CD4-positive, alpha-beta T cell treated with Interleukin-15 for 4 hours (primary cell): ENCODE measurements around the gene DUOXA1.
"Not testable (repeated sequence)": the region's sequence is repeated elsewhere in the genome, so short reads cannot be mapped to it uniquely, and the experiment has no call there.

Experiments used
- DNase-seq: peaks from one replicate; pipeline ENCODE4 v3.0.0-alpha.2; 2020; ENCODE audit warnings: low spot score

Gene DUOXA1

GRCh38 chr15:45150997-45151396, 21.3 kb upstream of the DUOXA1 start:
- DNase-seq, result no peak

- no peak for DNase-seq
Observed at GRCh38 chr15:45150481-45150880, 20.8 kb upstream of the DUOXA1 start.

DNA sequence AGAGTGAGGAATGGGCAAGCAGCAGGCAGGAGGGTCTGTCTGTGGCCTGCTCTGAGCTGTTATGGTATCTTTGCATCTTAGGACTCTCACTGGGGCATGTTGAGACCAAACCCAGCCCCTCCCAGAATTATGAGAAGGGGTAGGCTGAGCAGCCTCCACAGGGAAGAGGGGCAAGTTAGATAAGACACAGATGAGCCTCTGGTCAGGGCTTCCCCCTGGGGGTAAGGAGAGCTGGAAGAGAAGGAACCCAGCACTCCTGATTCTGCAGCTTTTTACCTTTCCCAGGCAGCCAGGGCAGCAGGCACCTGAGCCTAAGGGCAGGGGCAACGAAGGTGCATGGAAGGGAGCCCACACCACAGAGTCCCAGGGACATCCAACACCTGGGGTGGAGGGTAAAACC, 19.4 kb upstream of the DUOXA1 start:
- DNase-seq, result no peak

DNA sequence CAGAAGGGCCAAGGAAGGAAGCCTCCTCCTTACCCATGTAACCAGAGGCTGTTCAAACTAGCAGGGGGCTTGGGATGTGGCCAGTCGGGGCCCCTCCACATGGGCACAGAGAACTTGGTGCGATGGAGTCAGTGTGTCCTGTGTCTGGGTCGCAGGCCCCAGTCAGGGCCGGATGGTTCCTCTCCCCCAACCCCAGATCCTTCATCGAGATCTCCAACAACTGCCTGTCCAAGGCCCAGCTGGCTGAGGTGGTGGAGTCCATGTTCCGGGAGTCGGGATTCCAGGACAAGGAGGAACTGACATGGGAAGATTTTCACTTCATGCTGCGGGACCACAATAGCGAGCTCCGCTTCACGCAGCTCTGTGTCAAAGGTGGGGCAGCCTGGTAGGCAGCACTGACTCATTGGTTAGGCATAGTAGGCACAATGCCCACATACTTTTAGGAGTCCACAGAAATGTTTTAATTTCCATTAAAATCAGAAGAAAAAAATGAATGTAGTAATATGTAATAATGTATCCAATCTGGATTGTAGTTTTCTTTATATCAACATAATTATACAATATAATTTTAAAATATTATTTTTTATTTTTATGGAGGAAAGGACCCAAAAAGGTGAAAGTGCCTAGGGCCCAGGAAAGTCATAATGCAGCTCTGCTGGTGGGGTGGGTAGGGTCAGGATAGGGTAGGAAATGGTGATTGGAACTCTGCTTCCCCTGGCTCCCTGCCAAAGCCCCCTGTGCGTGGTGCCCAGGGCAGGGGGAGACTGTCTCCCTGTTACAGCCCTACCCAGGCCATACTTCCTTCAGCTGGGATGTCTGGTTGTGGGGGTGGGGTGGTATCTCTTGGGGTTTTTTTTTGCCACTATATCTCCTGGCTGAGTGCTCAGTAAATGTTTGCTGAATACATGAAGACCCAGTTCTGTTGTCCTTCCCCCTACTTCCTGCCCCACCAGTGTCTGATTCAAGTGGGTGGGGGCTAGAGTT, 18.7 kb upstream of the DUOXA1 start:
- no peak for DNase-seq

GRCh38 chr15:45147606-45148005, 17.9 kb upstream of the DUOXA1 start:
- no peak for DNase-seq

GRCh38 chr15:45146405-45146804, 16.7 kb upstream of the DUOXA1 start:
- DNase-seq, result no peak

DNA sequence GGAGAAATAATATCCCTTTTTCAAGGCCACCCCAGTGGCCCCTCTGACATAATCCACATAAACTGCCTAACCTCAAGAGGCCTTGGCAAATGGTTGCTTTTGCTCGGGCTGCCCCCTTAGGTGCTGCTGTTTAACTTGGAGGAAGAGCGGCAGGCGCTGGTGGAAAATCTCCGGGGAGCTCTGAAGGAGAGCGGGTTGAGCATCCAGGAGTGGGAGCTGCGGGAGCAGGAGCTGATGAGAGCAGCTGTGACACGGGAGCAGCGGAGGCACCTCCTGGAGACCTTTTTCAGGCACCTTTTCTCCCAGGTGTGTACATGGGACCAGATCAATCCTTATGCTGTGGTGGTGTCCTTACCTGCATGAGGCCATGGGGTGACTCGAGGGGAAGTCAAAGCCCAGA, 15.1 kb upstream of the DUOXA1 start:
- no peak for DNase-seq

DNA sequence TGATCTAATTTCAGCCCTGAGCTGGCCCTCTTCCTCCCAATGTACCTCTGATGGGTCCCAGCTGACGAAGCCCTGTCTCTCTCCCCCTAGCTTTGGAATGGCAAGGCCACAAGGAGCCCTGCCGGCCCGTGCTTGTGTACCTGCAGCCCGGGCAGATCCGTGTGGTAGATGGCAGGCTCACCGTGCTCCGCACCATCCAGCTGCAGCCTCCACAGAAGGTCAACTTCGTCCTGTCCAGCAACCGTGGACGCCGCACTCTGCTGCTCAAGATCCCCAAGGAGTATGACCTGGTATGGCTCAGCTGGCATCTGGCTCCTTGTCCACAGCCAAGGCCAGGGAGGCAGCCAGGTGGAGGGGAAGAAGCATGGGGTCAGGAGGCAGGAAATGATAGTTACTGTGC, 14.3 kb upstream of the DUOXA1 start:
- no peak for DNase-seq

DNA sequence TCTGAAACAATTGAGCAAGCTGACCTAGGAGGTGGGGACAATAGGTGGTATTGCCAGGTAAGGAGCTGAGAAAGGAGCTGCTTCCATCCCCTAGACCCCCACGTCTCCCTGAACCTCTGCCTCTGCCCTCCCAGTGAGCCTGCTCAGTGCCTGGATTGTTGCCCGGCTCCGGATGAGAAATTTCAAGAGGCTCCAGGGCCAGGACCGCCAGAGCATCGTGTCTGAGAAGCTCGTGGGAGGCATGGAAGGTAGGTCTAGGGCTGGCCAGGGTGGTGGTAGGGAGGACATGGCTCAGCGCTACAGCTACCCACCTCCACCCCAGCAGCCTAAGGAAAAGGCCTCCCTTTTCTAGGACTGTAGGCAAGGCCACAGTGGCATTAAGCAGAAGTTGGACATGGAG, 13.4 kb upstream of the DUOXA1 start:
- no peak for DNase-seq

GRCh38 chr15:45141386-45141785, 11.7 kb upstream of the DUOXA1 start:
- DNase-seq, result no peak

GRCh38 chr15:45140557-45141250, 11.0 kb upstream of the DUOXA1 start:
- DNase-seq, result no peak

- DNase-seq, result no peak
Observed at GRCh38 chr15:45139770-45140169, 10.1 kb upstream of the DUOXA1 start.

- DNase-seq, result no peak
Observed at GRCh38 chr15:45138814-45139765, 9.4 kb upstream of the DUOXA1 start.

DNA sequence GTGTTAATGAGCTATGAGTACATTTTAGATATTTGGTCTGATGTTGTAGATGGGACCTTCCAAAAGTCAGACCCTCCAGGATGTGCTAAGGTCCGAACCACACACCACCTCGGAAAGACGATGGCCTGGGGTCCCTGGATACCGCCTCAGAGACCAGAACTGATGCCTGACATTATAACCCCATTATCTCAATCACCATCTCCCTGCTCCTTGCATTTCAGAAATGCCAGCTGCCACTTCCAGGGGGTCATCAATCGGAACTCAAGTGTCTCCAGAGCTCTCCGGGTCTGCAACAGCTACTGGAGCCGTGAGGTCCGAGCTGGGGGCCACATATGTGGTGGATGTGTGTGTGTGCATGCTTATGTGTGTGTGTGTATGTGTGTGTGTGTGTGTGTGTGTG, 8.0 kb upstream of the DUOXA1 start:
- no peak for DNase-seq

DNA sequence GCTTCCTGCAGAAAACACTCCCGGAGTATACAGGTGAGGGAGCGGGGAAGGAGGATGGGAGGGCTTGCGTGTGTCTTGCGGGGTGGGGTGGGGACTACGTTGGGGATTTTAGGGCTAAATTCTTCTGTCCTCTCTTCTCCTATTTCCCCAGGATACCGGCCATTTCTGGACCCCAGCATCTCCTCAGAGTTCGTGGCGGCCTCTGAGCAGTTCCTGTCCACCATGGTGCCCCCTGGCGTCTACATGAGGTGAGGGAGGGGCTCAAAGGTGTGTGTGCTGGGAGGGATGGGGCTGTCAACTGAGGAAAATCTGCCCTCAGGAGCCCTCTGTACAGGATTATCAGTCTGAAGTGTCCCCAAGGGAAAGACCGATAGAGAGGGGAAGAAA, 6.7 kb upstream of the DUOXA1 start:
- DNase-seq, result no peak

DNA sequence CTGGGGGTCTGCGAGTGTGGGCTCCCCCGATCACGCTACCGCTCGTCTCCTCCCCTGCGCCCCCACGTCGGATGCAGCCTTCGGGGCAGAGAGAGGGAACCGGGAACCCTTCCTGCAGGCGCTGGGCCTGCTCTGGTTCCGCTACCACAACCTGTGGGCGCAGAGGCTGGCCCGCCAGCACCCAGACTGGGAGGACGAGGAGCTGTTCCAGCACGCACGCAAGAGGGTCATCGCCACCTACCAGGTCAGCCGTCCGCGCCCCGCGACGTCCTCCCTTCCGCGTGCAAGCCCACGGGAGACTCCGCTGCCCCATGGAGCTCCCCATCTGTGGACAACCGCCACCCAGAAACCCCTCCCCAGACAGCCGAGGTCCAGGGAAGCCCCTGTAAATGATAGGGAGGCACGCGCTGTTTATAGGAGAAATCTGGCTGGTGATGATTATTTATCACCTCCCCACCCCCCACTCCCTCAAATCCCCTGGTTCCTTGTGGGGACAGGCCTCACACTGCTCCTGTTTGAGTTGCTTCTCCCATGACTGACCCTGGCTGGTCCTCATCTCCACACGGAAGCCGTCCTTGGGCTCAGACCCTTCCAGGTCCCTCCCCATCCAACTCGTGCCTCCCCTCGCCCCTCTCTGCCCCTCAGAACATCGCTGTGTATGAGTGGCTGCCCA, 6.2 kb upstream of the DUOXA1 start:
- DNase-seq, result not testable (repeated sequence)

GRCh38 chr15:45134682-45135604, 5.3 kb upstream of the DUOXA1 start:
- DNase-seq, result no peak

DNA sequence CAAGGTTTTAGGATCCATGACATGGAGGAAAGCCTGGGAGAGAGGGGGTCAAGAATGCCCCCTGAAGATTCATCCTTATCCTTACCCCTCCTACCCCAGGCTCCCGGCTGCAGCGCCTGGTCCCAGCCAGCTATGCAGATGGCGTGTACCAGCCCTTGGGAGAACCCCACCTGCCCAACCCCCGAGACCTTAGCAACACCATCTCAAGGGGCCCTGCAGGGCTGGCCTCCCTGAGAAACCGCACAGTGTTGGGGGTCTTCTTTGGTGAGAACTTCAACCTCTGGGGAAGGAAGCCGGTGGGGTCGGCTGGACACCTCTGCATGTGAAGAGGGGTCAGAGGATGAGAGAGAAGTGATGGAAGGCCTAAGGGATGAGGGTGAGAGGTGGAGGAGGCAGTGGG, 4.4 kb upstream of the DUOXA1 start:
- no peak for DNase-seq

GRCh38 chr15:45133561-45133920, 3.9 kb upstream of the DUOXA1 start:
- no peak for DNase-seq

DNA sequence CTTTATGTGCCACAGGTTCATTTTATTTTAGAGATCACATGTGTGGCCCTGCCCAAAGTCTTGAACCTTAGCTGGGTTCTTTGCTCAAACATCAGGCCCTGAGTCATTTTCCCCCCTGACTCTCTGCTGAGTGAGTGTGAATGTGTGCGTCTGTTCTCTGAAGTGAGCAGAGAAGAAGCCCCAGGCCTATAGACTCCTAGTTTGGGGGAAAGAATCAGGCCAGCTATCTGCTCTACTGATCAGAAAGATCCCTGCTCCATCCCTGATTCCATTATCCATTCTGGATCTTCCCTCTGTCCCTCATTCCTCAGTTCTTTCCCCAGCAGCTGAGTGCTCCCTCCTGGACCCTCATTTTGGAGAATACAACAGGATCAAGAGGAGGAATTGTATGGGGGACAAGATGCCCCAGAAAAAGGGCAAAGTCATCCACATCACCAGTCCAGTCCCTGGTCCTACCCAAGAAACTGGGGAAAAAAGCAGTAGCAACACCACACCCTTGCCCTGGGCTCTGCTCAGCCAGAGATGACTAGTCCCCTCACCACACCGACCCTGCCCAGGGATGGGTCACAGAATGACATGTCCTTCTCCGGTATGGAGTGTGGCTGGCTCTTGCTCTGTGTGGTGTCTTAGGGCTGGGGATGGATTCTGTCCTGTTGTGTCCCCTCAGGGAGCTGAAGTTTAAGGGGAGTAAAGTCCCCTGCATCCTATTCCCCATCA, 3.3 kb upstream of the DUOXA1 start:
- no peak for DNase-seq
